GM18499 (cell line): ENCODE data around the gene COL13A1.

Experiments used
- ATAC-seq: cut with Tn5 transposase; IDR thresholded peaks from one replicate; pipeline ENCODE4 v1.9.1; 2021; ENCODE audit warnings: moderate number of reproducible peaks; ENCODE audit not compliant: insufficient read depth, unreplicated experiment

The COL13A1 gene

DNA sequence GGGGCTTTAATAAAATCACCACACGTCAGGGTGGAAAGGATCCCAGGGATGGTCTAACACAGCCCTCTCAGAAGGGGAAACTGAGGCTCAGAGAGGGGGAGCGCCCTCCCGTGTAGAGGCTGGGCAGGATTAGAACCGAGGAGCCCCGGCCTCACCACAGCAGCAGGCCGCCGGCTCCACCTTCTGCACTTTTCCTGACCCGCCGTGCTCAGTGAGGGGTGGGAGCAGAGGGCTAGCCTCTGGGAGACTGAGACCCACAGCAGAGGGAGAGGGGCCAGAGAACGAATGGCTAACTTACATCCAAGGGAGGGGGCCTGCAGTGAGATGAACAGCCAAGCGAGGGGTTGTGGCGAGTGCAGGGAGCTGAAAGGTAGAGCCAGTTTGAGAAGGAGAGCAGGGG, 79.5 kb downstream of the COL13A1 start:
- ATAC-seq: no peak

GRCh38 chr10:69883310-69884023, 81.8 kb downstream of the COL13A1 start:
- no peak for ATAC-seq

GRCh38 chr10:69884024-69884367, 82.3 kb downstream of the COL13A1 start:
- no peak for ATAC-seq

- no peak for ATAC-seq
These were observed 83.0 kb downstream of the COL13A1 start for GRCh38 chr10:69884686-69885085.

DNA sequence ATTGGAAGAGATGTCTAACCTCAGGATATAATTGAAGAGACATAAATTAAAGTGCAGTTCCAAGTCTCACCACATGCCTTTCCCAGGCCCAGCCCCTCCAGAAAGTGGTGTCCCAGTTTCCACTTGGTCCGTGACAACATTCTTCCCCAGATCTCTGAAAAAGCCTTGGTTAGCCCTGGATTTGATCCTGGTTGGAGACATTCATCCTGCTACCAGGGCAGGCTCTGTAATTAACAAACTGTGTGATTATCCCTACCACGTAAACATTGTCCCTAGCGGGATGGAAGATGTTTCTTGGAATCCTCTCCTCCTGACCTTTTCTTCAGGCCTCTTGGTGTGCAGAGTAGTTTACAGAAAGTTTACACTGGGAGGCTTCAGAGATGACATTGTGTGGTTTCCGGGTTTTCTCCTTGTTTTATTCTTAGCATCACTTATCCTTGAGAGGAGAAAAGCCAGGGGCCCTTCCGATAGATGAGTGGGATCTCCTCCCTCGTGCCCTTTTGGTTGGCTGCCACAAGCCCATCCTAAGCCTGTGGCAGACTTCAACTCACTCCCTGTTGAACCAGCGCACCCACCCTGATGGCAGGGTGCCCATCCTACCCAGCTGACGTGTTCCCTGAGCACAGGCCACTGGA, 83.8 kb downstream of the COL13A1 start:
- ATAC-seq: no peak

DNA sequence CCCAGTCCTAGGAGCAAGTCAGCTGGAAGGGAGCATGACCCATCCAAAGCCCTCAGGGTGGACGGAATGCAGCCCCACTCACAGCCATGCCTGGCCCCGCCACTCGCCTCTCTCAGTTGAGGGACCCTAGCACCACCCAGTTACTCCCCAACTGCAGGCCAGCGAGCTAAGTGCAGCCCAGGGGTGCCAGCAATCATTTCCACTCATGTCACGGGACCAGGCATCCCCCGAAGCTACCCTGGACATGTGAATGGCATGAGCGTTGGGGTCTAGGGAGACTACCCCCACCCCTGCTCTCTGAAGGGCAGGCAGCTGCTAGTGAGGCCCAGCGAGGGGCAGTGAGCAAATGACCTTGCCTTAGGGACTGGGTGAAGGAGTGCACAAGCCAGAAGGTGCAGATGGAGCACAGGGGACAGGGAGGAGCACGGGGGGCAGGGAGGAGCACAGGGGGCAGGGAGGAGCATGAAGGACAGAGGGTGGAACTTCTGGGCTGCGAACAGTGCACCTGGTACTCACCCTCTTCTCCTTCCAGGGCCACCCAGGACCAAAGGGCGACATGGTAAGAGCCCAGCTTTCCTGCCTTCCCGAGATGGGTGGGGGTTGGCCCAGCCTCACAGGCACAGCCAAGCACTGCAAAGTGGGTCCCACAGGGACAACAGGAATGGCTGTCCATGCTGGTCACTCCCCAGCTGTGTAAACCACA, 87.3 kb downstream of the COL13A1 start:
- no peak for ATAC-seq

DNA sequence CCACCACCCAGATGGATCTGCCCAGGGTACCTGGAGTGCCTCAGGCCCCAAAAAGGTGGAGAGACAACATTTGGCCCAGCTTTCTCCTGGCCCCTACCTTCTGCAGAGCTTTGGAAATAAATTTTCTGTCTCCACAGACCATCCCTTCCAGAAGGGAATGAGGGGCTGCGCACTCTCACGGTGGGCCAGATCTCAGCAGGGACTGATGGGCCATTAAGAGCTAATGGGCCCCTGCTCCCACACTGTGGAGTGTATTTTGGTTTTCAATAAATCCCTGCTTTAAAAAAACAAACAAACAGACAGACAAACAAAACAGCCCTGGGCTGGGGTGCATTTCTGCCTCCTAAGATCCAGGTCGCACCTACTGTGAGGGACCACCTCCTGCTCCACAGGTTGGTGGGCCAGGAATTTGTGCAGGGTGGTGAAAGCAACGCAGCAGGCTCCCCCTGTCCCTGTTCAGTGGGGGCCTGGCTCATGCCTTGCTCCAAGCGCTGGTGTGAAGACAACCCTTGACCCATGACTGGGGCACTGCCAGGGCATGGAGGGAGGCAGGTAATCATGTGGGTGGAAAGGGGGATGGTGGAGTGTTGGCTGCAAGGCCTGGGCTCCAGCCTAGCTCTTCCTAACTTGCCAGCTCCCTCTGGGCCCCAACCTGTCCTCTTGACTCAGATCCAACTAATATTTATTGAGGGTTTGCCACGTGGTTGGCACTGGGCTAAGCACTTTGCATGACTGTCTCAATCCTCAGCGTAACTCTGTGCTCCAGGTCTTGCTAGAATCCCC, 88.5 kb downstream of the COL13A1 start:
- no peak for ATAC-seq

DNA sequence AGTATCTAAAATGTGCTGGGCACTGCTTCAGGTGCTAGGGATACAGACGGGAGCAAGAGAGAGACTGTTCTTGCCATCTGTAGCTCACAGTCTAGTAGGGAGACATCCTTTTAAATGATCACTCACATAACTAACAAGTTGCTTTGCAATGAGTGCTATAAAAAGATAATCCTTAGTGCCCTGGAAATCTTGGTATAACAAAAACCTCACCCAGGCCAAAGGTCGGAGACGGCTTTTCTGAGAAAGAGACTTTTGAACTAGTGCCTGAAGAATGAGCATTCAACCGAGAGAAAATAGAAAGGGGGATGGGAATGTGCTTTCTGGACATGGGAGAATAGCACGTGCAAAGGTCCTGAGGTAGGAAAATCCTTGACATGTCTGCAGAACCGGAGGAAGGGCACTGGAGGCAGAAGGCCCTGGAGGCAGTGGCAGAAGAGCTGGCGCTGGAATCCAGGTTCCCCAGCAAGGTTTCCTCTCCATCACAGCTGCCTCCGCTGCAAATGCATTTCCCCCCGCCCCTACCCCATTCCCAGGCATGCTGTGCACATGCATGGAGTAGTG, 89.4 kb downstream of the COL13A1 start:
- ATAC-seq: no peak

GRCh38 chr10:69892406-69892805, 90.7 kb downstream of the COL13A1 start:
- ATAC-seq: no peak

DNA sequence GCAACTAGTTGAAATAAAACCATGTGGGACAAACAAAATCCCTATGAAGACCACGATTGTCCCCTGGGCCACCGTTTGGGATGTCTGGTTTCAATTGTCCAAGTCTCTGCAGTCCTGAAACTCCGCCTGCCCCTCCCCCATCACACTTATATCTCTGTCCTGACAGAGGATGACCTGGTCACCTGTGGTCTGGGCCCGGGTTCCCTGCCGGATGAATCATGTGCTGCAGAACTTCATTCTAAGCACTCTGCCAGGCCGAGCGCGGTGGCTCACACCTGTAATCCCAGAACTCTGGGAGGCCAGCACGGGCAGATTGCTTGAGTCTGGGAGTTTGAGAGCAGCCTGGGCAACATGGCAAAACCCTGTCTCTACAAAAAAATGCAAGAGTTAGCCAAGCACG, 91.1 kb downstream of the COL13A1 start:
- ATAC-seq: no peak

- ATAC-seq: no peak
These were observed 91.7 kb downstream of the COL13A1 start for GRCh38 chr10:69893271-69893900.

DNA sequence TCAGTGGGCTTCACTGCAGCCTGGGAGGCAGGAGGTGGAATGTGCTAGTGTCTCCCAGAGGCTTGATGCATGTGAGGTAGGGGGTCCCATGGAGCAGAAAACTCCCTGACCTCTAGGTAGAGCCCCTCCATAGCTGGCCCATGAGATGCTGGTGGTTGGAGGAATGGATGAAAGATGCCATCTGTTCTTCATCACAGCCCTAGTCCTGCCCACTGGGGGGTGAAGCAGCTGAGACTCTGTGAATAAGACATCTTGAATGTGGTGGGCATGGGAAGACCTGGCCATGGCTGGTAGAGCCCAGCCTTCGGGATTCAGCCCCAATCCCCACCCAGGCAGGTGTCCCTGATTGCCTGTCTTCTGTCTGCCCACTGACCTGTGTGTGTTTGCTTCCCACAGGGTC, 92.5 kb downstream of the COL13A1 start:
- ATAC-seq: no peak

DNA sequence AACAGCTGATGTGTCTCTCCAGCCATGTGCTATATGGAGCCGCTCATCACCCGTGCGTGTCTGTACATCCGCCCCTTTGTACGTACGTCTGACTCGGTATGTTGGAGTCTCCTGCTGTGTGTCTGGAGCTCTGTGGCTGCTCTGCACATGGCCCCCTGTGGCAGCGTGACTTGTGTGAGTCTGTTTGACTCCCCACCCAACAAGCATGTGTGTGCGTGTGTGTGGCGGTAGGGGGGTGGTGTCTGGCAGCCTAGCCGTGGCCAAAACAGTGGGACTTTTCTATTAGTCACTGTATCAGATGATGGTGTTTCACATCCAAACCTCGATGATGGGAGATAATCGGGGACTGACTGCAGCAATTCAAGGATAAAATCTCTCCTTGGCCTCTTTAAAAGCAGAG, 94.1 kb downstream of the COL13A1 start:
- no peak for ATAC-seq

GRCh38 chr10:69896606-69897231, 95.0 kb downstream of the COL13A1 start:
- ATAC-seq: no peak

- no peak for ATAC-seq
These were observed 95.7 kb downstream of the COL13A1 start for GRCh38 chr10:69897432-69897831.

DNA sequence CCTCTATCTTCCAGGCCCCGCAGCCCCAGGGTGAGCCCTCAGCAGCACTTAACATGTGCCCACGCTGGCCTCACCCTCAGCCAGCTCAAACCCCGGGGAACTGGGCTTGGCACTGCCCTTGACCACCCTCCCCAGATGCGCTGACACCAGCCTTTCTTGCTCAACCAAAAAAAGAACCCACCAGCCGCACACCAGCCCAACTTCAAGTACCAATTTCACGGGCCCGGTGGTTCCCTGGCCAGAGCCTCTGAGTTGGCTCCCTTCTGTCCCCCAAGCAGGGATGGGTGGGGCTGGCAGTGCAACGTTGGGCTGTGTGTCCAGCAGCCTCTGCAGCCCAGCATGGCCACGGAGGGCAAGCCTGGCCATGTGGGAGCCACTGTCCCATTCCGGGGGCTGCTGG, 96.3 kb downstream of the COL13A1 start:
- ATAC-seq: no peak

DNA sequence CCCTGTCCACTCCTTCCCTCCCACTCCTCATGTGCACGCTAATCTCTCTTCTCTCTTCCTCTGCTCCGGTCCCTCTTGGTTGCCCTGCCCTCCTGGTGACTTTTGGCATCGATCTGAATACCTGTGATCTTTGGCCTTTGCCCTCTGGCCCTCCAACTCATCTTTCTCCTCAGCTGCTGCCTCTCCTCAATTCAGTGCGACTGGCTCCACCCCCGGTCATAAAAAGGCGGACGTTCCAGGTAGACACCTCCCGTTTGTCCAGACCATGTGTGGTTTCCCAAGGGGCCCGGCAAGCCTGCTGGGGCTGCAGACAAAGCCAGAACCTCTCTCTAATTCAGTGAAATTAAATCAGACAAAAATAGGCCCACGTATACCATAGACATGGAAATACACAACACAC, 96.8 kb downstream of the COL13A1 start:
- ATAC-seq: no peak

GRCh38 chr10:69898941-69899340, 97.2 kb downstream of the COL13A1 start:
- no peak for ATAC-seq

- ATAC-seq: no peak
These were observed 98.3 kb downstream of the COL13A1 start for GRCh38 chr10:69899727-69900595.
